ENCODE measurements around the gene SMNDC1.

SMNDC1 gene

DNA sequence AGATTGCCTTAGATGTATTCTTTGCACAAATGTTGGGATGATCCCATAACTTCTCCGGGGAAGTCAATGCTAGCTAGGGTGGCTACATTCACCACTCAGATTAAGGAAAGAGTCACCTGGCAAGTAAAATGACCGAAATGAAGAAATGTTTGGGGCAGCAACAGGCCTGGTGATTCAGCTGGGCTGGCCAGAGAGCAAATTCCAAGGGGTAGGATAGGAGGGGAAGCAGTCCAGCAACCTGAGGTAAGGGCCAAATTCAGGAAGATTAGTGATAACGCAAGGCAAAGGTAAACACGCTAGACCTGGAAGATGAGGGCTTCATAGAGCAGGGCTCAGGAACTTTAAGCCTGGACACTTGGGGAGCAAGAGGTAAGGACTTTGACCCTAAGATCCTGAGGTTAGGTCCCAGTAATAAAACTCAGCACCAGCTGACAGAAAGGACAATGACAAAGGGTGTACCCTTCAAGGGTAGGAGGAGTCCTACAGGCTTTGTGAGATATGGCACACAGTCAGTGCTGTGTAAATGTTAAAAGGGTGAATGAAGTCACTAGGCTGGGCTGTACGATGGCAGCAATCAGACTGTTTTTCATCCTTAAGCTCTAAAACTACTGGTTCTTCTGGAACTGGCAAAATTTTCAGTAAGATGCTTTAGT, 22.7 kb upstream of the SMNDC1 start:
- DNase-seq (ENCODE audit: low spot score) = peak; percentile 47

DNA sequence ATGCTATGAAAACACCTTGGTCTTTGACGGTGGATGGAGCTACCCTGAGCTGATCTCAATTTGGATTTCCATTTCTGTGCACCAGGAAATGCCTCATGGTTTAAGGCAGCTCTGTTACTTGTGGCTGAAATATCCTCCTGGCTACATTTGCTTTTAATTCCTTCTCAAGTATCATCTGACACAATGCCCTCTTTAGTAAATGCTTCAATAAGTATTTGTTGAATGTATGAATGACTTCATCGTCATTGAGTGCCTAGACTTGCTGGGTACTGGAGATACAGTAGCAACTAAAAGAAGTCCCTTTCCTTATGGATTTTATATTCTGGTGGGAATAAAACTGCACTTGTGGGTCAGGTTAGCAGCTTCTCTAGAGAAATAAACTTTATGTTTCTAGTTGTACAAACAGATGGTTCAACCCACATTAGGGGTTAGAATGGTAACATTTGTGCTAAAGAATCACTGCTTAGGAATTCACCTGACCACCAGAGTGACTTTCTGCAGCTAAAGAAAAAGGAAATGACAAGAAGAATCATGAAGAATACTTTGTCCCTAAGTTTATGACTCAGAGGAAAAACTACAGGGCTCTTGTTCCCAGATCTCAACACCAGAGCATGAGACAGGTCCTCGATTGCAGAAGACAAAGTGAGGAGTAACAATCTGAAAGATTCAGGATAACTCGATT, 21.8 kb upstream of the SMNDC1 start:
- peak; percentile 91 for DNase-seq (ENCODE audit: low spot score)

DNA sequence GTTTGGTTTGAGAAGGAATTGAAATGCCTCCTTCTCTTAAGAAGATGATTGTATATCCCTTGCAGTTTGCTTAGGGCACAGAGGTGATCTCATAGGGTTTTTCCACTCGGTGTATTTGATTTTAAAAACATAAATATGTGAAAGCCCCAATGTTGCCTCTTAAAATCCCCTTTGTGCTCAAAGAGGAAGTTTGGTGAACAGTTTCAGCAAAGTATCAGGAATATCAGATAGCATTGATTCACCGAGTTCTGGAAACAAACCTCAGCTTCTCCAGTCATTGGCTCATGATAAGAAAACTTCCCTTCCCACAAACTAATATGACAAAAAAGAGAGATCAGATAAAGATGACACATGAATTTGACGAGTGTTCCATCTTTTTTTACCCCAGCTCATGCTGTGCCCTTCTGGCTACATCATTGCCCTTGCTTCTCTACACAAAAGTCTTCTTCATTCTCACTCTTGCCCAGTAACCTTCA, 20.1 kb upstream of the SMNDC1 start:
- DNase-seq (ENCODE audit: low spot score) = no peak

DNA sequence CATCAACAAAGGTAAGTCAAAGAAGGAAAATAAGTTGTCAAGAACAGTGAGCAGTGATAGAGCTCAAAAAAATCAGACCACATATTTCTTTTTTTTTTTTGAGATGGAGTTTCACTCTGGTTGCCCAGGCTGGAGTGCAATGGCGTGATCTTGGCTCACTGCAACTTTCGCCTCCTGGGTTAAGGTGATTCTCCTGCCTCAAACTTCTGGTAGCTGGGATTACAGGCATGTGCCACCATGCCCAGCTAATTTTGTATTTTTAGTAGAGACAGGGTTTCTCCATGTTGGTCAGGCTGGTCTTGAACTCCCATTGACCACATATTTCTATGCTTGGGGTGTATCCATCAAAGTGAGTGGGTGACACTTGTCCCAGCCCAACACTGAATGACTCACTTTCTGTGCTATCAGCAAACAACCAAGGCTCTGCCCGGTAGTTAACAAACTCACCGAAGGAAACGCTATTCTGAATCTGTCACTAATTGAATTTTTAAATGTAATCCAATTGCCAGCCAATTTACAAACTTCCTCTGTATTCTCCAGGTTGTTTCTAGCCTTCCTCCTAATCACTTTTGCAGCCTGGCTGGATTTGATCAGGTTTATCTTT, 19.6 kb upstream of the SMNDC1 start:
- peak; percentile 44 for DNase-seq (ENCODE audit: low spot score)

DNA sequence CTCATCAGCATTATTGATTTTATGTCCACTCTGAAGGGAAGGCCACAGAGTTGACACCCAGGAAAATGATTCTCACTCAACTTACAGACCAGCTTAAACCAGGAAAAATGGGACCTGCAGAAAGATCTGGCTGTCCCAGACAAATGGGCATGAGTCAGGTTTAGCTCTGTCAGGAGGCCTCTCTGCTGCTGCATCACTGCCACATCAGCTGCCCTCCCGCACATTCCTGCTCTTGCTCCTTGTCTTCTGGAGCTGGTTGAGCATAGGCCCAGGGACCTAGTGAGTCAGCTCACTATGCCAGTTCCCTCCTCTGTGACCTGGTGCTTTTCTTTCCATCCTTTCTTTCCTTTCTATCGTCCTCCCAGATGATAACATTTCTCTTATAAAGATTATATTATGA, 18.8 kb upstream of the SMNDC1 start:
- peak; percentile 96 for DNase-seq (ENCODE audit: low spot score)

DNA sequence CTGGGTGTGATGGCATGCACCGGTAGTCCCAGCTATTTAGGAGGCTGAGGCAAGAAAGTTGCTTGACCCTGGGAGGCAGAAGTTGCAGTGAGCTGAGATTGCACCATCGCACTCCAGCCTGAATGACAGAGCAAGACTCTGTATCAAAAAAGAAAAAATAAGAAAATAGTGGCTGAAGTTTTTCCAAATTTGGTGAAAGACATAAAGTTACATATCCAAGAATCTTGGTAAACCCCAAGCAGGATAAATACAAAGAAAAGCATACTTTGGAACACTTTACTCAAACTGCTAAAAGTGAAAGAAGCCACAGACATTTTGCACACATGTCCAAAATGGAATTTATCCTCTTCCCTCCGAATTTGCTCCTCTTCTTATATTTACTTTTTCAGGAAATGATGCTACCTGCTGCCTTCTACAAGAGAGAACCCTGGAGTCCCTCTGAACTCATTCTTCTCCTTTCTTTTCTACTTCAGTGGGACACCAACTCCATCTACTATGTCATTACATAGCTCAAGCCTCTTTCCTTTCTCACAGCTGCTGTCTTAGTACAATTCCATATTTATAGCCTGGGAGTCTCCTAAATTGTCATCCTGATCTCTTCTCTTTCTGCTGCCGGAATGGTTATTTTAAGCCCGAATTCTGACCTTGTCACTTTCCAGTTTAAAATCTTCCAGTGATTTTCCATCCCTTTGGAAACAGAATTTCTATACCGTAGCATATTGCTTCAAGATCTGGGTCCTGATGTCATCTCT, 17.3 kb upstream of the SMNDC1 start:
- DNase-seq (ENCODE audit: low spot score) = no peak

DNA sequence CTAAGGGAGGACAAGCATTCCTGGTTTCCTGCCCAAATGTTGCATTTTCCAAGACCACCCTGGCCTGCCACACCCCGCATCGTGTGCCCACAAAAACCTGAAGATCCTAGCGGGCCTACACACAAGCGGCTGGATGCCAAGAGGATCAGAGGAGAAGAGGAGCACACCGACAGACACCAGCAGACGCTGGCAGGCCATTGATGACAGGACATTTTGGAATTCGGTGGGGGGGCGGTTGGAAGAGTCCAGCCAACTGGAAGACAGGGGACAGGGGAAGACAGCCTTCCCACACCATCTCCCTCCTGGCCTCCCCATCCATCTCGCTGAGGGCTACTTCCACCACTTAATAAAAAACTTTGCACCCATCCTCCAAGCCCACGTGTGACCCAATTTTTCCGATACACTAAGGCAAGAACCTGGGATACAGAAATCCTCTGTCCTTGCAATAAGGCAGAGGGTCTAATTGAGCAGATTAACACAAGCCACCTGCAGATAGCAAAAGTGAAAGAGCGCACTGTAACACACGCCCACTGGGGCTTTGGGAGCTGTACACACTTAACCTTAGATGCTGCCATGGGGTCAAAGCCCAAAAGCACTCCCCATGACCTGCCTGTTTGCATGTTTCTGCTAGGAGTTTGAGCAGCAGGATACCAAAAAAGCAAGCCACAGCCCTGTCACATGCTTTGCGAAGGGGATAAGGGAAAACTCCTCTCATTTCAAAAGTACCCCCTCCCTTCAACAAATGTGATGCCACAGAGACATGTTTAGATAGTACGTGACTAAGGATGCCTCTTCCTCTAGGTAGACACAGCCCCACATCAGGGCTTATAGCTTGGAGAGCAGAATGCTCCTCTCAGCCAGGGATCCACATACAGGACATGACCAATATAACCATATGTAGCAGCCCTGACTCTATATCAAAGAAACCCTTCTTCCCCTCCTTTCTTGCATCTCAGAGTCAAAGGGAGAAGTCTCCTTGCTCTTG, 13.4 kb upstream of the SMNDC1 start:
- no peak for DNase-seq (ENCODE audit: low spot score)

DNA sequence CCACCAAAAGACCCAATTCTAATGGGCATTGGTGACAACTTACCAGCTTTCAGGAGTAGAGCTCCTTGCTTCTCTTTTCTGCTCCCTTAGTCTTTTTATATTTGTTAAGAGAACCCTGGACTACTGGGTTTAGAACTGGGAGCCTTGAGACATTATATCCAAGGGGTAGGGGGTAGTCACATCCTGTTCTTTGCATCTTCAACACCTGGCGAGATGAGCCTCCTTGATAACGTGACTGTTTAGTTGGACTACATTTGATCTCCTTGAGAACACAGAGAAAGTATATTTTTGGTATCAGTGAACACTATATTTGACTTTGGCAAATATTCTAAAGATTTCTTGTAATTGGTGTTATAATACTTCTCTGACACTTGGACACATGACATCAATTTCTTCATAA, 9.0 kb upstream of the SMNDC1 start:
- no peak for DNase-seq (ENCODE audit: low spot score)

DNA sequence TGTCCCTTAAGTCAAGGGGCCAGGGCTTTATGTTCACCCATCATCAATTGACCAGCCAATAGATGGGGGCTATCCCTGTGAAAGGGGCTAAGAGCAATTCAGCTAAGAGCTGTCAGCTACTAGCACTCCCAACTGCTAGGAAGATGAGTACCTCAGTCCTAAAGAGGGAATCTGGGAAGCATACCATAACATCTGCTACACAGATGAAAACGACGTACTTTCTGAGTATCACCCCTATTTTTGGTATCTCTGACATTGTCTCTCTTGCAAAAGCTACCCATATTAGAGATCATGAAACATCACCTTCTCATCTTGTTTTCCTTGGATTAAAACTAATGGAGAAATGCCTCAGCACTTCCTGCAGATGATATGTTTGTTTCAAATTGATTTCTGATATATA, 7.5 kb upstream of the SMNDC1 start:
- DNase-seq (ENCODE audit: low spot score) = no peak

DNA sequence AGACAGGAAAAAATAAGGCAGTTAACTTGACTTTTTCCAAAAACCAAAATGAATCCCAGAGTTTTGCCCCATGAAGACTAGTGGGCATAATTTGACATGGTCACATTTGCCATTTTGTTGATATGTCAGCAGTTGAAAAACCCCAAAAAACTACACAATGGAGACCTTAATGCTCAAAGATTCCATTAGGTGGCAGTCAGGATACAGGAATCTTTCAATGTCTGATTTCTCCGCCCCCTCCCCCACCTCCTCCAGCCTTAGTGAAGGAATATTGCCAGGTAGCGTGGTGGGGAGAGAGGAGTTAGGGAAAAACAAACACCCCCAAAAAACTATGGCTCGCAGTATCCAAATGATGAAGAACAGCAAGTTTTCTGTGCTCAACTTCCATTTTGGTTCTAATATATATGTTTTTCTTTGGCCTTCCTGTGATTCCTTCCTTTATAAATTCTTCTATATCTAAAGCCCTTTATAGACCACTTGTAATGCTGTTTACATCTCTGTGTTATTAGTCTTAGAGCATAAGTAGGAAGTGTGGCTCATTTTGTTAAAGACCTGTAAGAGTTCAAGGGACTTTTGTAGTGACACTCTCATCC, 6.7 kb upstream of the SMNDC1 start:
- DNase-seq (ENCODE audit: low spot score) = peak; percentile 66

DNA sequence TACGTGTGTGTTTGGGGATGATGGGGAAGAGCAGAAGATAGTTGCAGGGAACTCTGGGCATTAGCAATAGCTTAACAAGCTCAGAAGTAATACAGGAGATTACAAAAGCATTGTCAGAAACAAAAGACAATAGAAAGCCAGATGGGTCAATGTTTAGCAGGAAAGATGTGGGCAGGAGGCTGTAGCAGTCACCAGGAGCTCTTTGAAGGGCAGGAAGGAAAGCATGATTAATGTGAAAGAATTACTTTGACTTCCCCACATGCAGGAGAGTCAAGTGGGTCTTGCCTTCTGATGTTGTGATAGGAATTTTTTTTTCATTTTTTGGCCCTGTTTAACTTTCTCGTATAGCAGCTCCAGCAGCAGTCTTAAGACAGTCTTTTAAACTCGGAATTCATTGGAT, 6.0 kb upstream of the SMNDC1 start:
- DNase-seq (ENCODE audit: low spot score) = peak; percentile 60

DNA sequence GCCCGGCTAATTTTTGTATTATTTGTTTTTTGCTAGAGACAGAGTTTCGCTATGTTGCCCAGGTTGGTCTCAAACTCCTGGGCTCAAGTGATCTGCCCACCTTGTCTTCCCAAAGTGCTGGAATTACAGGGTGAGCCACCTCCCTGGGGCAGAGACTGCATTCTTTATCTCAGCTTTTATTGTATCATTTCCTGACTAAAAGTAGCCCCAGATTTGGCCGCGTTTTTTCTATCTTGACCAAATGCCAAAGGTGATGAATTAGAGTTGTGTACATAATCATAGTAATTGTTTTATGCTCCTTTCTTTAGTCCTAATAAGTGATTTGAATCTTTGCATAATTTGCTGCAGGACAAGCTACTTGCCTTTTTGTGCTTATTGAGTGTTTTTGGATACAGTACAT, 3.1 kb upstream of the SMNDC1 start:
- DNase-seq (ENCODE audit: low spot score) = no peak

DNA sequence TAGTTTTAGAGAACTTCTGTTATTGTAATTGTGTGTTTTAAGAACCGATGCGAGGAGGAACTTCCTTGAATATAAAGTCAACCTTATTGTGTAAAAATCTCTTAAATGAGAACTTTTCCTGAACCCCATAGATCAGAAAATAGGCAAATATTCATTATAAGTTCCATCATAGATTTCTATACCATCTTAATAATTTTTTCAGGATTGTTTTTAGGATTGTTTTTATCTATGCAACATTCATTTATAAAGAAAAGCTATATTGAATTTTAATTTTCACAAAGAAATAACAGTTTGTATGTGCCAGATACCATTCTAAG, 1.7 kb upstream of the SMNDC1 start:
- DNase-seq (ENCODE audit: low spot score) = no peak

DNA sequence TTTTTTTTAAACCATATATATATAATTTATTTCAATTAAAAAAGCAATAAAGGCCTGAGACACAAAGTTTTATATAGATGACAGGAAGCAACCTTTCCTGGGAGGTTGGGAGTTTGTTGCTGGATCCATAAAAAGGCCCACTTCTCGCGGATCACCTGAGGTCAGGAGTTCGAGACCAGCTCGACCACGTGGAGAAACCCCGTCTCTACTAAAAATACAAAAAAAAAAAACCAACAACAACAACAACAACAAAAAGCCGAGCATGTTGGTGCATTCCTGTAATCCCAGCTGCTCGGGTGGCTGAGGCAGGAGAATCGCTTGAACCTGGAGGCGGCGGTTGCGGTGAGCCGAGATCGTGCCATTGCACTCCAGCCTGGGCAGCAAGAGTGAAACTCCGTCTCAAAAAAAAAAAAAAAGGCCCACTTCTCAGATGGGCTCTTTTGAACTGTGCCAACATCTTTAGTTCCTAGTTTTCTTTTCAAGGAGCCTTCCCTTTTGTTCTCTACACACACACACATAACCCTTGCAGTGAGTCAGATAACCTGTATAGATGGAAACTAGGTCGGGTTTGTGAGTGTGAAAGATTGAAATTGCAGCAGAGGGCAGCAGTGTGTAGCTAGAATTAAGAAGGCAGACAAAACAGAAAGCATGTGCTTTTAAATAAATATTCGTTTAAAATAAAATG, 1.2 kb upstream of the SMNDC1 start:
- DNase-seq (ENCODE audit: low spot score) = peak; percentile 93

DNA sequence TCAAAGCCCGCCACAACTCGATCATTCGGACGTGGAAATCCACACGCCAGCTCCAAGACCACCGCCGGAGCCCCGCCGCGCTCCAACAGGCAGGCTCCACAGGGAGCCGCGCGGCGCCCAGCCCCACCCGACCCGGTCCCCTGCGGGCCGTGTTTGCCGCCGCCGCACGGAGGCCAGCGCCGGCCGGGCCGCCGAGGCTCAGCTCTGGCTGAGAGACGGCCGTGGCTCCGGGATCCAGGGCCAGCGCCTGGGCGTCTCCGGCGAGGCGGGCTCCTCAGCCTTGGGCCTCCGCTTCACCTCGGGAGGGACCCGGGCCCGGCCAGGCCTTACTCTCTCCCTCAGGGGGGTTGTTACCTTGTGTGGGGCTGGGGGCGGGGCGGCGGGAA, 333 bp downstream of the SMNDC1 start:
- peak; percentile 30 for DNase-seq (ENCODE audit: low spot score)

DNA sequence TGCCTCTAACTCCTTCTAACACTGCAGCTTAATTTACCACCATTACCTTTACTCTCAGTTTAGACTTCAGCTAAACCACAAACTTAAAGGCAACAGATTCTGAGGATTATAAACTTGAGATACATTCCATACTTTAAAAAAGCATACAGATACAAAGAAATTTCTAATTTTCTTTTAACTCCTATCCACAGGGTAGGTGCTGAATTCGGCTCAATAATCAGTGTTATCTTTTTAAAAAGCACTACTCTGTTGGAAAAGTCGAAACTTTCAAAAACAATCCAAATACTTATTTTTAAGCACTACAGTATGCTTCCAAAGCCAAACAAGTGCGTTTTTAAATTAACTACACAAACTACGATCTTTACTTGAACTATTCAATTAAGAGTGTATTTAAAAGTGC, 1.0 kb downstream of the SMNDC1 start:
- no peak for DNase-seq (ENCODE audit: low spot score)

DNA sequence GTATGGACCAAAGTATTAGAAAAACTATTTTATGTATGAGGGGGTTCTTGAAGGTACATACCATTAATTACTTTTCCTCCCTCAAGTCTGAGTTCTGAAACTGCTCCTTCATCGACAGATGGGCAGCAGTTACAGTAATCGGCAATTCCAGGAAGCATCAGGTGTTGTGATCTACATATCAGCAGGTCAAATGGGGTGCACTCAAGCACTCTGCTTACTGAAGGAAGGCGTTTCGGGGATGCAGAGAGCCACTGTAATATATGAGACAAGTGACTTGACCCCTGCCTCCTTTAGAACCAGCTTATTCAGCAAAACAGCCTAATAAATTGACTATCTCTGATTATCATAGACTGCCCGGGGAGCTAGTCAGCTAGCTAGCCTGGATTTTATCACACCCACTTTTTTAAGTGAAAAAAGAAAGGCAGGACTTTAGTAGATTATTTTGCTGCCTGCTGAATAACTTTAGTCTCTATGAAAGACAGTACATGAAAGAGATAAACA, 4.2 kb downstream of the SMNDC1 start:
- no peak for DNase-seq (ENCODE audit: low spot score)

DNA sequence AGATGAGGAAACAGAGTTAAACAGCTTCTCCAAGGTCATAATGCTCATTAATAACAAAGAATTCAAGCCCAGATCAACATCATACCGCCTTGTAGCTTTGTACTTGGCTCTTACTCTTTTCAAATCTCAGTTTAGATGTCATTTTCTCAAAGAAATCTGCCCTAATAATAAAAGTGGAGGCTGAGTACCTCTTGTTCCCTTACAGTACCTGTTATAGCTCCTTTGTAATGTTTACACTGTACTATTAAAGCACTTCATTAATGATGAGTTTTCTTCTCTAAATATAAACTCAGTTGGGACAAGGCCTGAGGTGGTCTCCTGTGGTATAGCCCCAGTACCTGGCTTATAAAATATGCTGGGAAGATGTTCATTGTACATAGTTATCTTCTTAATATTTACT, 7.8 kb downstream of the SMNDC1 start:
- DNase-seq (ENCODE audit: low spot score) = no peak

DNA sequence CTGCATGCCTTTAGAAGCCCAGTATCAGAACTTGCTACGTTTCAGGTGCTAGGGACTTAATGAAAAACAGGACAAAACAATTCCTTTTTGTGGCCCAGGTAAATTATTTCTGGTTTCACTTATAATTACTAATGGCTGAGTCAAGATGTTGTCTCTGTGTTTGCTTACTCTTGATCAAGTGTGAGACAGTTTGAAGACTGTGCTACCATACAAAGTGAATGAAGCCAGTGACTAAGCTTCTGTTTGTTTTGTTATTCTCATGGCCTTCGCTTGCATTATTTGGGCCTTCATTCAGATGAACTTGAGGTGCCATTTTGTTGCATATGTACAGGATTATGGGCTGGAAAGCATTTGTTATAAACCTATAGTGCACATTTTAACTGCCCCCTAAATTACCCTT, 17.9 kb downstream of the SMNDC1 start:
- DNase-seq (ENCODE audit: low spot score) = peak; percentile 60

DNA sequence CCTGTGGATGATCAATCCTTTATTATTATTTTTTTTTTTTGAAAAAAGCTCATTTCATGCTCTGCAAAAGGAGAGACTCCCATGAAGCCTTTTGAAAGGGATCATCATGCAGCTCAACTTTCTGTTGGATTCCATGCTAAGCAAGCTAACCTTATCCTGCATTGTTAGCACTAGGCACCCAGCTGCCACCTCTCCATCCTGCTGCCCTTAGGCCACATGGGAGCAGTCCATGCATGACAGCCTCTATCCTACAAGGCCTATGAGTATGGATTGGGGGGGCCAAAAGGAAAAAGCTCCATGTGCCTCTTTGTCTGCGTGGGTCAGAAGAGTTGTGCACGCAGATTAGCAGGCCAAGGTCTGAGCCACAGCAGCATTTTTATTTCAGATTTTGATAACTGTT, 19.2 kb downstream of the SMNDC1 start:
- no peak for DNase-seq (ENCODE audit: low spot score)

DNA sequence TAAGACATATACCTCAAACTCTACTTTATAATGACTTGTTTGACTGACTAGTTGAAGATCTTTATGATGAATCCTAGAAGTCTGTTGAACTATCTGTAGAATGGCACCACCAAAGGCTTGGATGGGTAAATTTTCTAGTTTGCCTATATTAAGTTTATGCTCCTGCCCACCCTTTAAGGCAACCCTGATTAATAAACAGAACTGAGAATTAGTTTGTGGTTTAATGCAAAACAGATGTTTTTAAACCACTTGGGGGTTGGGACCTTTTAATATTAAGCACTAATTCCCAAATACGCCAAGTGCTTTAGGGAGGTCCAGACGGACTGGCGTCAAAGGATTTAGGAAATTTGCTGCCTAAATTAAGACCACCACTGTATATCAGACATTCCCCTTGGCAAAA, 20.5 kb downstream of the SMNDC1 start:
- no peak for DNase-seq (ENCODE audit: low spot score)

Measured in kidney tubule cell (primary cell).